H1 (cell line): Measurements from ENCODE around the gene DPY19L1. TPM values are rescaled to one million over a fixed set of nuclear protein-coding genes. Genes with fewer than 3 reads are reported as not detected.

ENCODE experiments used
- ASH2L ChIP-seq: fragments of 200-600, 300-600 bp; sonication (generic); IDR thresholded peaks from one replicate; pipeline ENCODE4 v1.7.1; 2017; ENCODE audit warnings: low read length
- BRCA1 ChIP-seq: IDR thresholded peaks from 2 replicates; pipeline ENCODE4 v1.6.1; 2012; ENCODE audit warnings: low read depth, low read length, improper control_type of control experiment
- CBX5 ChIP-seq: fragments of 300-800, 300-1000 bp; sonication (generic); IDR thresholded peaks from 2 replicates; pipeline ENCODE4 v1.7.1; 2016; ENCODE audit warnings: antibody characterized with exemption, low read length, low read depth
- CBX8 ChIP-seq: fragments of 300-800, 300-1000 bp; sonication (generic); IDR thresholded peaks from 2 replicates; pipeline ENCODE4 v1.7.1; 2016; ENCODE audit warnings: low read depth, low read length, borderline replicate concordance
- CEBPB ChIP-seq: IDR thresholded peaks from 2 replicates; pipeline ENCODE4 v1.6.1; 2012; ENCODE audit warnings: low read depth, low read length
- EP300 ChIP-seq, 2 experiments: IDR thresholded peaks; 1 replicate in 1 of 2; 2 replicates in 1 of 2; pipeline ENCODE4 v1.6.1; 2011 to 2012; ENCODE audit warnings: low read depth in 2 of 2, low read length in 2 of 2, mild to moderate bottlenecking in 2 of 2, borderline replicate concordance in 1 of 2, inconsistent platforms in 1 of 2, moderate library complexity in 1 of 2
- EZH2 ChIP-seq: fragments of 200-600 bp; sonication (generic); IDR thresholded peaks from 2 replicates; pipeline ENCODE4 v1.7.1; 2012; ENCODE audit warnings: low read depth, mild to moderate bottlenecking, moderate library complexity, low read length, inconsistent platforms; ENCODE audit not compliant: severe bottlenecking
- FOSL1 ChIP-seq: IDR thresholded peaks from 2 replicates; pipeline ENCODE4 v1.6.1; 2011; ENCODE audit warnings: mild to moderate bottlenecking, low read depth, low read length, moderate library complexity; ENCODE audit not compliant: insufficient read depth
- GTF2F1 ChIP-seq: IDR thresholded peaks from 2 replicates; pipeline ENCODE4 v1.6.1; 2012; ENCODE audit warnings: low read depth, low read length, improper control_type of control experiment, borderline replicate concordance
- HDAC2 ChIP-seq, 2 experiments: fragments of 300-600 bp in 1 of 2; sonication (generic) in 1 of 2; IDR thresholded peaks; 2 replicates each; pipeline ENCODE4 v1.6.1; 2011 to 2012; ENCODE audit warnings: low read depth in 2 of 2, low read length in 2 of 2, mild to moderate bottlenecking in 2 of 2, moderate library complexity in 2 of 2, borderline replicate concordance in 1 of 2, inconsistent platforms in 1 of 2
- JUN ChIP-seq: IDR thresholded peaks from 2 replicates; pipeline ENCODE4 v1.6.1; 2011; ENCODE audit warnings: low read depth, mild to moderate bottlenecking, improper control_type of control experiment, low read length
- JUND ChIP-seq: IDR thresholded peaks from 2 replicates; pipeline ENCODE4 v1.6.1; 2011; ENCODE audit warnings: mild to moderate bottlenecking, improper control_type of control experiment, low read length
- MAFK ChIP-seq: IDR thresholded peaks from 2 replicates; pipeline ENCODE4 v1.6.1; 2012; ENCODE audit warnings: low read depth, mild to moderate bottlenecking, improper control_type of control experiment, low read length
- POU5F1 ChIP-seq: IDR thresholded peaks from 2 replicates; pipeline ENCODE4 v1.6.1; 2011; ENCODE audit warnings: low read depth, mild to moderate bottlenecking, low read length, moderate library complexity
- RAD21 ChIP-seq, 2 experiments: IDR thresholded peaks in 1 of 2; conservative IDR thresholded peaks in 1 of 2; 2 replicates each; pipeline ENCODE4 v1.6.1; 2011; ENCODE audit warnings: low read depth in 2 of 2, low read length in 2 of 2, improper control_type of control experiment in 1 of 2, inconsistent platforms in 1 of 2, mild to moderate bottlenecking in 1 of 2, moderate library complexity in 1 of 2
- RFX5 ChIP-seq: IDR thresholded peaks from 2 replicates; pipeline ENCODE4 v1.6.1; 2011; ENCODE audit warnings: low read depth, low read length, improper control_type of control experiment, borderline replicate concordance
- RXRA ChIP-seq: IDR thresholded peaks from 2 replicates; pipeline ENCODE4 v1.6.1; 2011; ENCODE audit warnings: low read depth, mild to moderate bottlenecking, low read length, moderate library complexity; ENCODE audit not compliant: insufficient read depth
- SIN3A ChIP-seq, 2 experiments: IDR thresholded peaks in 1 of 2; conservative IDR thresholded peaks in 1 of 2; 2 replicates each; pipeline ENCODE4 v1.6.1; 2011 to 2012; ENCODE audit warnings: low read length in 2 of 2, improper control_type of control experiment in 1 of 2, low read depth in 1 of 2, mild to moderate bottlenecking in 1 of 2
- SP2 ChIP-seq: IDR thresholded peaks from 2 replicates; pipeline ENCODE4 v1.6.1; 2012; ENCODE audit warnings: mild to moderate bottlenecking, low read length, inconsistent platforms
- TAF7 ChIP-seq: optimal IDR thresholded peaks from 2 replicates; pipeline ENCODE3; 2011; ENCODE audit warnings: low read depth, mild to moderate bottlenecking, inconsistent platforms, low read length, moderate library complexity, borderline replicate concordance
- TBP ChIP-seq: IDR thresholded peaks from 2 replicates; pipeline ENCODE4 v1.6.1; 2011; ENCODE audit warnings: low read depth, low read length, improper control_type of control experiment
- TEAD4 ChIP-seq: IDR thresholded peaks from 2 replicates; pipeline ENCODE4 v1.6.1; 2012; ENCODE audit warnings: low read depth, low read length, inconsistent platforms, mixed read lengths
- polyA plus RNA-seq, 7 experiments: library from polyadenylated mRNA; depleted of rRNA in 3 of 7; stranded (reverse) in 5 of 7; unstranded in 2 of 7; fragments of >200 nt in 5 of 7; fragments of 200-250 nt in 2 of 7; gene quantifications; 1 replicate in 5 of 7; 2 replicates in 1 of 7; 4 replicates in 1 of 7; pipeline versions ENCODE4 v1.2.1 to v1.2.3, GENCODE V29; 2011 to 2013; ENCODE audit warnings: missing spikeins in 2 of 7, mixed read lengths in 2 of 7
- total RNA-seq: library from RNA; stranded (reverse); fragmentation: NEBNext Ultra II Directional; extraction: Animal tissue kit (Norgen Biotek cat#: 25700); gene quantifications from 2 replicates; pipeline ENCODE4 v1.2.1, GENCODE V29; 2021

The DPY19L1 gene
- total and polyA plus RNA-seq, 2 of the 8 experiments (the other 6 are each of a cell fraction or from before 2014, with no cell fraction given), result 14.1 to 23.3 TPM

GRCh38 chr7:35036361-35037171 lies 719 bp downstream of the DPY19L1 start (continued):
- TF ChIP-seq POU5F1 (no peak), HDAC2 (IDR thresholded peaks at IDR 0.05; ENCODE audit: borderline replicate concordance in 1 of 2, low read depth in 2 of 2, low read length in 2 of 2) (no peak), FOSL1 (no peak), TAF7 (no peak), RXRA (no peak), EZH2 (no peak), EP300 (IDR thresholded peaks at IDR 0.05; ENCODE audit: borderline replicate concordance in 1 of 2, low read depth in 2 of 2, low read length in 2 of 2) (no peak), SP2 (no peak), CBX5 (no peak), GTF2F1 (no peak), MAFK (no peak), JUND (no peak), TEAD4 (no peak), ASH2L (peak; percentile 87), RFX5 (no peak), JUN (no peak), RAD21 (IDR thresholded peaks at IDR 0.05 in 1 of 2, conservative IDR thresholded peaks at IDR 0.05 in 1 of 2; ENCODE audit: low read depth in 2 of 2, low read length in 2 of 2) (no peak), TBP (0 out of 2 replicates have a peak, but pooled peaks have one; percentile 11), CEBPB (no peak), CBX8 (no peak), SIN3A (conservative IDR thresholded peaks at IDR 0.05 in 1 of 2, IDR thresholded peaks at IDR 0.05 in 1 of 2; ENCODE audit: low read depth in 1 of 2, low read length in 2 of 2) (0 out of 4 replicates have a peak, but pooled peaks of 1 of the 2 experiments have one; percentile 20), BRCA1 (no peak)
